ENCODE data around the gene KYNU. TPM values are rescaled to one million over a fixed set of nuclear protein-coding genes. Genes with fewer than 3 reads are reported as not detected.
"Not testable (repeated sequence)": the region's sequence is repeated elsewhere in the genome, so short reads cannot be mapped to it uniquely, and the experiment has no call there.

The KYNU gene
- total RNA-seq, 1 experiment from 2014 or later: 78.7 TPM

DNA sequence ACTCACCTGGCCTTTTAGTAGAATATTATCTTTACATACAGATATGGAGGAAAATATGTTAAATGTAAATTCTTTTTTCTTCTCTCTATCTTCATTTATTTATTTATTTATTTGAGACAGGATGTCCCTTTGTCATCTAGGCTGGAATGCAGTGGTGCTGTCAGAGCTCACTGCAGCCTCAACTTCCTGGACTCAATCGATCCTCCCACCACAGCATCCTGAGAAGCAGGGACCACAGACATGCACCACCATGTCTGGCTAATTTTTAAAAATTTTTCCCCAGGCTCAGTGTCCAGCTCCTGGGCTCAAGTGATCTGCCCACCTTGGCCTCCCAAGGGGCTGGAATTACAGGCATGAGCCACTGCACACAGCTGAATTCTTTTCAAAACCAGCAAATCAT is 20.3 kb downstream of the KYNU start:
- H3K27ac Mint-ChIP-seq (ENCODE audit: unreplicated experiment): no peak overlapping the region
- intact Hi-C loops (cut with micrococcal nuclease; ENCODE audit: unreplicated experiment): no loop called here
- peaks cover 59% of the 10 kb centered on the region for H3K4me1 Mint-ChIP-seq (ENCODE audit: low read depth, unreplicated experiment)
- no TSS peak for BruUV-seq (replicated peaks)
- H3K36me3 Mint-ChIP-seq (ENCODE audit: insufficient read depth, unreplicated experiment): peaks cover 40% of the 10 kb centered on the region
- H3K27me3 Mint-ChIP-seq (ENCODE audit: unreplicated experiment): no peaks in the 10 kb centered on the region
- CTCF ChIA-PET: no interaction called here
- DNase-seq: no peak
- TF ChIP-seq, protein P1, sequence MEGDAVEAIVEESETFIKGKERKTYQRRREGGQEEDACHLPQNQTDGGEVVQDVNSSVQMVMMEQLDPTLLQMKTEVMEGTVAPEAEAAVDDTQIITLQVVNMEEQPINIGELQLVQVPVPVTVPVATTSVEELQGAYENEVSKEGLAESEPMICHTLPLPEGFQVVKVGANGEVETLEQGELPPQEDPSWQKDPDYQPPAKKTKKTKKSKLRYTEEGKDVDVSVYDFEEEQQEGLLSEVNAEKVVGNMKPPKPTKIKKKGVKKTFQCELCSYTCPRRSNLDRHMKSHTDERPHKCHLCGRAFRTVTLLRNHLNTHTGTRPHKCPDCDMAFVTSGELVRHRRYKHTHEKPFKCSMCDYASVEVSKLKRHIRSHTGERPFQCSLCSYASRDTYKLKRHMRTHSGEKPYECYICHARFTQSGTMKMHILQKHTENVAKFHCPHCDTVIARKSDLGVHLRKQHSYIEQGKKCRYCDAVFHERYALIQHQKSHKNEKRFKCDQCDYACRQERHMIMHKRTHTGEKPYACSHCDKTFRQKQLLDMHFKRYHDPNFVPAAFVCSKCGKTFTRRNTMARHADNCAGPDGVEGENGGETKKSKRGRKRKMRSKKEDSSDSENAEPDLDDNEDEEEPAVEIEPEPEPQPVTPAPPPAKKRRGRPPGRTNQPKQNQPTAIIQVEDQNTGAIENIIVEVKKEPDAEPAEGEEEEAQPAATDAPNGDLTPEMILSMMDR (IDR thresholded peaks at IDR 0.05; ENCODE audit: unreplicated experiment): no peak
- H3K9me3 Mint-ChIP-seq (ENCODE audit: low read depth, unreplicated experiment): no peaks in the 10 kb centered on the region
- no peak overlapping the region for H3K4me3 Mint-ChIP-seq (ENCODE audit: low read depth, unreplicated experiment)

DNA sequence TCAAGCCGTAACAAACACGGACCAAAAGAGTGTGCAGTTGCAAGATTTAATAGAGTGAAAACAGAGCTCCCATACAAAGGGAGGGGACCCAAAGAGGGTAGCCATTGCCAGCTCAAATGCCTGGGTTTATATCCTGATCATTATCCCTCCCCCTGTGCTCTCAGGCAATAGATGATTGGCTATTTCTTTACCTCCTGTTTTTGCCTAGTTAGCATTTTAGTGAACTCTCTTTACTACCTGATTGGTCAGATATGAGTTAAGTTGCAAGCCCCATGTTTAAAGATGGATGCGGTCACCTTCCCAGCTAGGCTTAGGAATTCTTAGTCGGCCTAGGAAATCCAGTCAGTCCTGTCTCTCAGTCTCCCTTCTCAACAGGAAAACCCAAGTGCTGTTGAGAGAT is 22.9 kb downstream of the KYNU start:
- H3K27ac Mint-ChIP-seq (ENCODE audit: unreplicated experiment); CTCF ChIA-PET; BruUV-seq (replicated peaks); intact Hi-C loops (cut with micrococcal nuclease; ENCODE audit: unreplicated experiment); DNase-seq; H3K9me3 Mint-ChIP-seq (ENCODE audit: low read depth, unreplicated experiment); H3K4me3 Mint-ChIP-seq (ENCODE audit: low read depth, unreplicated experiment); H3K27me3 Mint-ChIP-seq (ENCODE audit: unreplicated experiment): not testable (repeated sequence)
- peaks cover 78% of the 10 kb centered on the region for H3K4me1 Mint-ChIP-seq (ENCODE audit: low read depth, unreplicated experiment)
- H3K36me3 Mint-ChIP-seq (ENCODE audit: insufficient read depth, unreplicated experiment): peaks cover 54% of the 10 kb centered on the region

DNA sequence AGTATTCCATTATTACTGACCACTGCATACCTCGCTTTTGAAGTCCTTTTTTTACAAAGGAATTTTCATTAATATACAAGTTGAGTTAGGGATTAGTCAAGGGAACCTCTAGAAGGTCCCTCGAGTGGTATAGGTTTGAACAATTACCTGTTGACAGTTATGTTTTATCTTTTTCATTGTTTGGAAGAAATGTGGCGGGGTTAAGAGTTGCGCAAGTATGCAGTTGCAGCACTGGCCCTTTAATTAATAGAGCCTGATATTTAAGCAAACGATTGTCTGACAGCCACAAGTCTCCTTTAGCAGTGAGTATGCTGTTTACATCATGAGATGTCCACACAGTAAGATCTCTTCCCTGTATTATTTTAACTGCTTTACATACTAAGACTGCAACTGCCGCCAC is 24.3 kb downstream of the KYNU start:
- no peak for DNase-seq

DNA sequence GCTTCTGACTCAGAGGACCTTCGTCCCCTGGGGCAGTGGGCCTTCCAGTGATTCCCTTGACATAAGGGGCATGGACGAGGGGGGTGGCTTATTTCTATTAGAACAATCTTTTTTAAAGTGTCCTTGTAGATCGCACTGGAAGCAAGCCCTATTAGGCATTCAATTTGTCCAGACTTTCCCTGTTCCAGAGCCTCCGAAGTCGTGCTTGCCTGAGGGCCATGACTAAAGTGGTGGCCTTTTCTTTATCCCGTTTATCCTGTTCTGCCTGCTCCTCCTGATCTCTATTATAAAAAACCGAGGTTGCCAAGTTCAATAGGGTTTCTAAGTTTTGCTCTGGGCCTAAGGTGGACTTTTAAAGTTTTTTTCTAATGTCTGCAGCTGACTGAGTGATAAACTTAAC is 26.3 kb downstream of the KYNU start:
- CTCF ChIA-PET; BruUV-seq (replicated peaks); H3K9me3 Mint-ChIP-seq (ENCODE audit: low read depth, unreplicated experiment); H3K27me3 Mint-ChIP-seq (ENCODE audit: unreplicated experiment); intact Hi-C loops (cut with micrococcal nuclease; ENCODE audit: unreplicated experiment): not testable (repeated sequence)
- Mint-ChIP-seq H3K4me3 (ENCODE audit: low read depth, unreplicated experiment) (peak overlapping the region; percentile 6), H3K36me3 (ENCODE audit: insufficient read depth, unreplicated experiment) (peaks cover 27% of the 10 kb centered on the region), H3K4me1 (ENCODE audit: low read depth, unreplicated experiment) (peaks cover 86% of the 10 kb centered on the region), H3K27ac (ENCODE audit: unreplicated experiment) (peak overlapping the region; percentile 50)
- peak; percentile 50 for DNase-seq

More for the DNA sequence above, 24.3 kb downstream of the KYNU start:
- H3K36me3 Mint-ChIP-seq (ENCODE audit: insufficient read depth, unreplicated experiment): peaks cover 42% of the 10 kb centered on the region
- TF ChIP-seq, protein P1 (IDR thresholded peaks at IDR 0.05; ENCODE audit: unreplicated experiment): no peak
- intact Hi-C loops (cut with micrococcal nuclease; ENCODE audit: unreplicated experiment): no loop called here
- H3K27me3 Mint-ChIP-seq (ENCODE audit: unreplicated experiment): no peaks in the 10 kb centered on the region
- H3K27ac Mint-ChIP-seq (ENCODE audit: unreplicated experiment): no peak overlapping the region
- H3K4me3 Mint-ChIP-seq (ENCODE audit: low read depth, unreplicated experiment): no peak overlapping the region
- no TSS peak for BruUV-seq (replicated peaks)
- CTCF ChIA-PET: no interaction called here
- H3K4me1 Mint-ChIP-seq (ENCODE audit: low read depth, unreplicated experiment): peaks cover 75% of the 10 kb centered on the region
- H3K9me3 Mint-ChIP-seq (ENCODE audit: low read depth, unreplicated experiment): no peaks in the 10 kb centered on the region

DNA sequence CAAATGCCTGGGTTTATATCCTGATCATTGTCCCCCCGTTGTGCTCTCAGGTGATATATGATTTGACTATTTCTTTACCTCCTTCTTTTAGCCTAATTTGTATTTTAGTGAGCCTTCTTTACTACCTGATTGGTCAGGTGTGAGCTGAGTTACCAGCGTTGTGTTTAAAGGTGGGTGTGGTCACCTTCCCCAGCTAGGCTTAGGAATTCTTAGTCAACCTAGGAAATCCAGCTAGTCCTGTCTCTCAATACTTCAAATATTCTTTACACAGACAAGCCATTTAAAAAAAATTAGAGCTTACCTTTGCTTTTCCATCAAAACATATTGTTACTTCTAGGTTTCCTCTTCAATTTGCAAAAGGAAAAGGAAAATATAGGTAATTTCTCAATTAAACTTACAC is 30.2 kb downstream of the KYNU start:
- no TSS peak for BruUV-seq (replicated peaks)
- CTCF ChIA-PET: no interaction called here
- intact Hi-C loops (cut with micrococcal nuclease; ENCODE audit: unreplicated experiment): no loop called here
- H3K4me3 Mint-ChIP-seq (ENCODE audit: low read depth, unreplicated experiment): no peak overlapping the region
- peak overlapping the region; percentile 8 for H3K27ac Mint-ChIP-seq (ENCODE audit: unreplicated experiment)
- DNase-seq: peak; percentile 17
- TF ChIP-seq, protein P1 (IDR thresholded peaks at IDR 0.05; ENCODE audit: unreplicated experiment): no peak
- peaks cover 64% of the 10 kb centered on the region for H3K4me1 Mint-ChIP-seq (ENCODE audit: low read depth, unreplicated experiment)
- H3K36me3 Mint-ChIP-seq (ENCODE audit: insufficient read depth, unreplicated experiment): peaks cover 19% of the 10 kb centered on the region
- no peaks in the 10 kb centered on the region for H3K27me3 Mint-ChIP-seq (ENCODE audit: unreplicated experiment)
- H3K9me3 Mint-ChIP-seq (ENCODE audit: low read depth, unreplicated experiment): no peaks in the 10 kb centered on the region
